K562 (cell line): Measurements from ENCODE around the gene GAMT. TPM values are rescaled to one million over a fixed set of nuclear protein-coding genes. Genes with fewer than 3 reads are reported as not detected.
A peak's percentile ranks its signal among the peaks of the same experiment; 100 is the strongest.

ENCODE experiments used
- ARNT ChIP-seq, 2 experiments: fragments of 450-650 bp; IDR thresholded peaks; 2 replicates each; pipeline ENCODE4 v1.6.1; 2016; ENCODE audit warnings: mild to moderate bottlenecking in 1 of 2
- BMI1 ChIP-seq: fragments of 150-350 bp; IDR thresholded peaks from 2 replicates; pipeline ENCODE4 v1.6.1; 2014; ENCODE audit warnings: low read length
- CREB3 ChIP-seq: fragments of 450-650 bp; conservative IDR thresholded peaks from 2 replicates; pipeline ENCODE4 v1.6.1; 2016; ENCODE audit warnings: missing genetic modification characterization, low read depth, mild to moderate bottlenecking, missing compliant biosample characterization, moderate library complexity
- CTCFL ChIP-seq: IDR thresholded peaks from 2 replicates; pipeline ENCODE4 v1.6.1; 2011; ENCODE audit warnings: borderline replicate concordance, low read depth, mild to moderate bottlenecking, moderate library complexity, low read length; ENCODE audit not compliant: insufficient read depth, poor library complexity, severe bottlenecking
- JUND ChIP-seq, 2 experiments: IDR thresholded peaks; 2 replicates in 1 of 2; 3 replicates in 1 of 2; pipeline ENCODE4 v1.6.1; 2011; ENCODE audit warnings: borderline replicate concordance in 2 of 2, low read depth in 2 of 2, low read length in 2 of 2, improper control_type of control experiment in 1 of 2, missing biosample characterization in 1 of 2, missing genetic modification characterization in 1 of 2, missing genetic modification reagents in 1 of 2
- NFRKB ChIP-seq: fragments of 450-650 bp; IDR thresholded peaks from 2 replicates; pipeline ENCODE4 v1.6.1; 2016; ENCODE audit warnings: low read depth
- POLR2G ChIP-seq: fragments of 200-400 bp; formaldehyde crosslinking; IDR thresholded peaks from 2 replicates; pipeline ENCODE4 v1.6.1; 2017; ENCODE audit warnings: low read depth, mild to moderate bottlenecking, antibody characterized with exemption, low read length, moderate library complexity
- PRMT5 ChIP-seq: sonication (generic); formaldehyde crosslinking; IDR thresholded peaks from 2 replicates; pipeline ENCODE4 v1.5.0; 2020; ENCODE audit warnings: missing genetic modification reagents
- RAD51 ChIP-seq: fragments of 450-650 bp; IDR thresholded peaks from 2 replicates; pipeline ENCODE4 v1.7.1; 2016; ENCODE audit warnings: low read depth, mild to moderate bottlenecking, borderline replicate concordance
- RHOXF2B ChIP-seq: fragments of 250-450 bp; sonication (Bioruptor Pico); conservative IDR thresholded peaks from 2 replicates; pipeline ENCODE4 v1.5.1; 2021
- SETDB1 ChIP-seq: IDR thresholded peaks from one replicate; pipeline ENCODE4 v1.6.1; 2012; ENCODE audit warnings: low read length, control low read depth, inconsistent platforms
- SFPQ ChIP-seq: fragments of 200-400 bp; formaldehyde crosslinking; IDR thresholded peaks from 2 replicates; pipeline ENCODE4 v1.6.1; 2017; ENCODE audit warnings: mild to moderate bottlenecking, low read depth, low read length, moderate library complexity
- SMAD1 ChIP-seq: fragments of 150-350 bp; IDR thresholded peaks from 2 replicates; pipeline ENCODE4 v1.6.1; 2014; ENCODE audit warnings: low read length, low read depth; ENCODE audit not compliant: partially characterized antibody
- SRF ChIP-seq, 2 experiments: fragments of 250-450, 450-650 bp in 1 of 2; sonication (Bioruptor Pico) in 1 of 2; sonication (generic) in 1 of 2; formaldehyde crosslinking; IDR thresholded peaks; 2 replicates each; pipeline versions ENCODE4 v1.5.0 to v1.5.1; 2020 to 2022; ENCODE audit warnings: mild to moderate bottlenecking in 1 of 2, missing genetic modification reagents in 1 of 2
- SRSF9 ChIP-seq: fragments of 200-400 bp; formaldehyde crosslinking; IDR thresholded peaks from 2 replicates; pipeline ENCODE4 v1.6.1; 2017; ENCODE audit warnings: low read depth, low read length, borderline replicate concordance
- TCF7L2 ChIP-seq: fragments of 150-350 bp; IDR thresholded peaks from 2 replicates; pipeline ENCODE4 v1.6.1; 2016; ENCODE audit warnings: low read depth, mild to moderate bottlenecking, low read length, moderate library complexity
- TSHZ1 ChIP-seq: fragments of 250-450 bp; sonication (Bioruptor Pico); IDR thresholded peaks from 2 replicates; pipeline ENCODE4 v1.4.0; 2020; ENCODE audit warnings: mild to moderate bottlenecking, moderate library complexity
- ZNF644 ChIP-seq: fragments of 200-800 bp; sonication (Bioruptor generic); IDR thresholded peaks from 2 replicates; pipeline ENCODE4 v1.6.1; 2016; ENCODE audit warnings: low read depth, missing genetic modification characterization, missing compliant biosample characterization
- polyA plus RNA-seq, 8 experiments: library from polyadenylated mRNA; depleted of rRNA in 4 of 8; stranded (reverse) in 5 of 8; unstranded in 3 of 8; fragments of >200 nt; fragmentation: Nextera tagmentation in 2 of 8; fragmentation: Illumina TruSeq in 1 of 8; extraction: Ambion mirVana in 2 of 8; extraction: Trizol in 1 of 8; gene quantifications; 2 replicates each; pipeline versions ENCODE4 v1.2.1 to v1.2.3, GENCODE V29; 2011 to 2014; ENCODE audit warnings: inconsistent platforms in 1 of 8, missing spikeins in 1 of 8
- total RNA-seq, 7 experiments: library from RNA; depleted of rRNA in 6 of 7; stranded (reverse); fragments of >200 nt in 6 of 7; fragmentation: Illumina TruSeq in 2 of 7; extraction: Trizol in 2 of 7; gene quantifications; 2 replicates each; pipeline versions ENCODE4 v1.2.1 to v1.2.3, GENCODE V29; 2011 to 2021; ENCODE audit warnings: low replicate concordance in 1 of 7

Gene GAMT
- total and polyA plus RNA-seq, 9 of the 15 experiments (the other 6 are each of a cell fraction or from before 2014, with no cell fraction given), result 1.3 to 35.3 (median 27.2) TPM

- TF ChIP-seq CTCFL (no peak), BMI1 (no peak), SRSF9 (no peak), NFRKB (peak; percentile 99), ZNF644 (tag) (peak; percentile 66; the same call in 1 of the 2 replicates), PRMT5 (CRISPR knock-in tag) (0 out of 2 replicates have a peak, but pooled peaks have one; percentile 61), SETDB1 (no peak), SRF (CRISPR knock-in tag; IDR thresholded peaks at IDR 0.05) (peak in 1 of 2 experiments; percentile 80; a peak in 2 of 4 replicates), SMAD1 (peak; percentile 64), RAD51 (peak; percentile 60), JUND (IDR thresholded peaks at IDR 0.05; ENCODE audit: borderline replicate concordance, low read depth, low read length) (peak; percentile 73), JUND (tag; IDR thresholded peaks at IDR 0.05; ENCODE audit: borderline replicate concordance, low read depth, low read length) (peak; percentile 67; the same call in 2 of the 3 replicates), ARNT (IDR thresholded peaks at IDR 0.05) (peak; percentile 93), TSHZ1 (CRISPR knock-in tag) (no peak), RHOXF2B (no peak), POLR2G (peak; percentile 98), SFPQ (no peak), TCF7L2 (peak; percentile 4; the same call in 1 of the 2 replicates), CREB3 (tag) (no peak)
These were observed 17.8 kb downstream of the GAMT start, which contains the start of gene NDUFS7 (continued) for GRCh38 chr19:1383312-1384084.
